ENCODE results near the gene ANP32E. TPM values are rescaled to one million over a fixed set of nuclear protein-coding genes. Genes with fewer than 3 reads are reported as not detected.
"Not testable (repeated sequence)": the region's sequence is repeated elsewhere in the genome, so short reads cannot be mapped to it uniquely, and the experiment has no call there.

Gene ANP32E
- total RNA-seq, 1 donor from 2014 or later: 48.9 TPM

GRCh38 chr1:150237746-150238145 is 1.8 kb upstream of the ANP32E start:
- H3K27me3 ChIP-seq (ENCODE audit: insufficient read depth, low read length): no peaks in the 10 kb centered on the region
- peak overlapping the region; percentile 47 for H3K4me3 Mint-ChIP-seq (ENCODE audit: unreplicated experiment)
- H3K4me1 Mint-ChIP-seq (ENCODE audit: low read depth, unreplicated experiment): no peaks in the 10 kb centered on the region
- no peak overlapping the region for H3K27ac ChIP-seq (ENCODE audit: low read depth, low read length)
- peaks cover 32% of the 10 kb centered on the region for H3K79me2 ChIP-seq (ENCODE audit: insufficient read depth, low read length)
- H3K4me1 ChIP-seq (ENCODE audit: insufficient read depth, low read length): peaks cover 11% of the 10 kb centered on the region
- peaks cover 7% of the 10 kb centered on the region for H4K20me1 ChIP-seq (ENCODE audit: insufficient read depth, low read length)
- H3K36me3 ChIP-seq (ENCODE audit: insufficient read depth, low read length): no peaks in the 10 kb centered on the region
- no peaks in the 10 kb centered on the region for H3K9me3 ChIP-seq (ENCODE audit: insufficient read depth, low read depth, low read length)
- no peak overlapping the region for H3K4me2 ChIP-seq (ENCODE audit: low read length)
- H3K27ac Mint-ChIP-seq (ENCODE audit: unreplicated experiment): no peak overlapping the region
- H3K9ac ChIP-seq (ENCODE audit: low read length): no peak overlapping the region
- H3K9me3 Mint-ChIP-seq (ENCODE audit: unreplicated experiment): no peaks in the 10 kb centered on the region
- no peaks in the 10 kb centered on the region for H3K36me3 Mint-ChIP-seq (ENCODE audit: low read depth, unreplicated experiment)
- H2AFZ ChIP-seq (ENCODE audit: low read depth, low read length): no peak overlapping the region
- DNase-seq (ENCODE audit: low read depth) (no peak), FAIRE-seq (no peak)
- no peak overlapping the region for H3K4me3 ChIP-seq (ENCODE audit: insufficient read depth, low read depth, low read length)
- H3K27me3 Mint-ChIP-seq (ENCODE audit: low read depth, unreplicated experiment): no peaks in the 10 kb centered on the region
- TF ChIP-seq CTCF (IDR thresholded peaks at IDR 0.05; ENCODE audit: insufficient read depth, low read depth, low read length) (no peak), EZH2 (IDR thresholded peaks at IDR 0.05; ENCODE audit: insufficient read depth, low read length) (no peak)

GRCh38 chr1:150237176-150237575 is 1.3 kb upstream of the ANP32E start:
- peaks cover 11% of the 10 kb centered on the region for H3K4me1 ChIP-seq (ENCODE audit: insufficient read depth, low read length)
- peaks cover 37% of the 10 kb centered on the region for H3K79me2 ChIP-seq (ENCODE audit: insufficient read depth, low read length)
- FAIRE-seq; H3K27me3 ChIP-seq (ENCODE audit: insufficient read depth, low read length); H3K27ac Mint-ChIP-seq (ENCODE audit: unreplicated experiment); H3K4me3 Mint-ChIP-seq (ENCODE audit: unreplicated experiment); H3K4me3 ChIP-seq (ENCODE audit: insufficient read depth, low read depth, low read length); H3K4me1 Mint-ChIP-seq (ENCODE audit: low read depth, unreplicated experiment); H3K36me3 ChIP-seq (ENCODE audit: insufficient read depth, low read length); H2AFZ ChIP-seq (ENCODE audit: low read depth, low read length); H3K9me3 Mint-ChIP-seq (ENCODE audit: unreplicated experiment); H3K4me2 ChIP-seq (ENCODE audit: low read length); H3K9me3 ChIP-seq (ENCODE audit: insufficient read depth, low read depth, low read length); DNase-seq (ENCODE audit: low read depth); H3K9ac ChIP-seq (ENCODE audit: low read length); H3K27ac ChIP-seq (ENCODE audit: low read depth, low read length); H3K27me3 Mint-ChIP-seq (ENCODE audit: low read depth, unreplicated experiment); H3K36me3 Mint-ChIP-seq (ENCODE audit: low read depth, unreplicated experiment); H4K20me1 ChIP-seq (ENCODE audit: insufficient read depth, low read length): not testable (repeated sequence)

DNA sequence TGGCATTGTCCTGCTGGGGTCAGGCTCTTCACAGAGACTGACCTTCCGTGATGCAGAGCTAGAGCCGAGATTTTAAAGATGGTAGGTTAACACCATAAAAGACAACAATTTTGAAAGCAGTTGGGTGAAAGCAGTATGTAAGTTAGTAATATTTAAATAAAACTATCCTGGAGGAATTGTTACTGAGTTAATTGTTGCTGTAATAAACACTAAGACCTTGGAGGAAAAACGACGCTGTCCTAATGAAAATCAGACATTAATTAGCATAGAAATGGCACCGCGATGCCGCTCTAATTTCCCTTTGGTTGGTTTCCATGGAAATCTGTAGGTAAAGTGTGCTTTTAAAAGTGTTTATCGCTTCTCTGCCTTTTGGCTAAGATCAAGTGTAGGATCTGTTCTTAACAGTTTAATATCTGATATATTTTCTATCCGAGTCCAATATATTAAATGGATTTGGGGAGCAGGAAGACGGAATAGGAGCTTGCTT is 745 bp upstream of the ANP32E start:
- Mint-ChIP-seq H3K9me3 (ENCODE audit: unreplicated experiment) (no peaks in the 10 kb centered on the region), H3K36me3 (ENCODE audit: low read depth, unreplicated experiment) (no peaks in the 10 kb centered on the region), H3K4me3 (ENCODE audit: unreplicated experiment) (no peak overlapping the region), H3K27me3 (ENCODE audit: low read depth, unreplicated experiment) (no peaks in the 10 kb centered on the region), H3K27ac (ENCODE audit: unreplicated experiment) (no peak overlapping the region), H3K4me1 (ENCODE audit: low read depth, unreplicated experiment) (no peaks in the 10 kb centered on the region)
- no peaks in the 10 kb centered on the region for H3K27me3 ChIP-seq (ENCODE audit: insufficient read depth, low read length)
- DNase-seq (ENCODE audit: low read depth) (no peak), FAIRE-seq (no peak)
- H3K4me3 ChIP-seq (ENCODE audit: insufficient read depth, low read depth, low read length): peak overlapping the region; percentile 89
- no peaks in the 10 kb centered on the region for H3K36me3 ChIP-seq (ENCODE audit: insufficient read depth, low read length)
- H3K9me3 ChIP-seq (ENCODE audit: insufficient read depth, low read depth, low read length): no peaks in the 10 kb centered on the region
- H3K9ac ChIP-seq (ENCODE audit: low read length): peak overlapping the region; percentile 94
- peak overlapping the region; percentile 67 for H2AFZ ChIP-seq (ENCODE audit: low read depth, low read length)
- H3K79me2 ChIP-seq (ENCODE audit: insufficient read depth, low read length): peaks cover 41% of the 10 kb centered on the region
- H3K27ac ChIP-seq (ENCODE audit: low read depth, low read length): peak overlapping the region; percentile 58
- peaks cover 7% of the 10 kb centered on the region for H4K20me1 ChIP-seq (ENCODE audit: insufficient read depth, low read length)
- TF ChIP-seq CTCF (IDR thresholded peaks at IDR 0.05; ENCODE audit: insufficient read depth, low read depth, low read length) (no peak), EZH2 (IDR thresholded peaks at IDR 0.05; ENCODE audit: insufficient read depth, low read length) (no peak)
- peaks cover 11% of the 10 kb centered on the region for H3K4me1 ChIP-seq (ENCODE audit: insufficient read depth, low read length)
- H3K4me2 ChIP-seq (ENCODE audit: low read length): peak overlapping the region; percentile 88
